ENCODE measurements around the gene NCOR1. TPM values are rescaled to one million over a fixed set of nuclear protein-coding genes. Genes with fewer than 3 reads are reported as not detected.
"Not testable (repeated sequence)": the region's sequence is repeated elsewhere in the genome, so short reads cannot be mapped to it uniquely, and the experiment has no call there.

NCOR1 gene
- total RNA-seq, 1 donor from 2014 or later = 108 TPM

DNA sequence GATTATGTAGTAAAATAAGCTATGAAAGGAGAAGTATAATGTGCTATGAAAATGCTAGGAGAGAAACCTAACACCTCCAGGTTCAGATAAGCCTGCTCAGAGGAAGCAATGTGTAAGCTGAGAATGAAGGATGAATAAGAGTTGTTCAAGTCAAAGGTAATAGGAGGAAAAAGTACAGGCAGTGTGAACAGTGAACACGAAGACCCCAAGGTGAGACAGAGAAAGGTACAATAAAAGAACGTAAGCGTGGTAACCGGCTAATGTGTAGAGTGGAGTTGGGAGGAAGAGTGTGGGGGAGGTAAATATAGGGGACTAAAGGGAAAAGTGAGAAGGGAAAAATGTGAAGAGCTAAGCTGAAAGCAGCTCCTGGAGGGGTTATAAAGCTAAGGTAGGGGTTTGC is 141.5 kb downstream of the NCOR1 start:
- H3K9me3 Mint-ChIP-seq (ENCODE audit: low read depth) = no peaks in the 10 kb centered on the region
- no peaks in the 10 kb centered on the region for H3K27me3 Mint-ChIP-seq (ENCODE audit: low read depth)
- H3K4me1 Mint-ChIP-seq (ENCODE audit: low read depth) = no peaks in the 10 kb centered on the region
- TF ChIP-seq, protein P1, sequence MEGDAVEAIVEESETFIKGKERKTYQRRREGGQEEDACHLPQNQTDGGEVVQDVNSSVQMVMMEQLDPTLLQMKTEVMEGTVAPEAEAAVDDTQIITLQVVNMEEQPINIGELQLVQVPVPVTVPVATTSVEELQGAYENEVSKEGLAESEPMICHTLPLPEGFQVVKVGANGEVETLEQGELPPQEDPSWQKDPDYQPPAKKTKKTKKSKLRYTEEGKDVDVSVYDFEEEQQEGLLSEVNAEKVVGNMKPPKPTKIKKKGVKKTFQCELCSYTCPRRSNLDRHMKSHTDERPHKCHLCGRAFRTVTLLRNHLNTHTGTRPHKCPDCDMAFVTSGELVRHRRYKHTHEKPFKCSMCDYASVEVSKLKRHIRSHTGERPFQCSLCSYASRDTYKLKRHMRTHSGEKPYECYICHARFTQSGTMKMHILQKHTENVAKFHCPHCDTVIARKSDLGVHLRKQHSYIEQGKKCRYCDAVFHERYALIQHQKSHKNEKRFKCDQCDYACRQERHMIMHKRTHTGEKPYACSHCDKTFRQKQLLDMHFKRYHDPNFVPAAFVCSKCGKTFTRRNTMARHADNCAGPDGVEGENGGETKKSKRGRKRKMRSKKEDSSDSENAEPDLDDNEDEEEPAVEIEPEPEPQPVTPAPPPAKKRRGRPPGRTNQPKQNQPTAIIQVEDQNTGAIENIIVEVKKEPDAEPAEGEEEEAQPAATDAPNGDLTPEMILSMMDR (IDR thresholded peaks at IDR 0.05) = no peak
- H3K4me3 Mint-ChIP-seq (ENCODE audit: unreplicated experiment) = no peak overlapping the region
- peak overlapping the region; percentile 14 for H3K27ac Mint-ChIP-seq (ENCODE audit: unreplicated experiment)
- H3K36me3 Mint-ChIP-seq (ENCODE audit: low read depth) = peaks cover 47% of the 10 kb centered on the region
- no peak for DNase-seq (ENCODE audit: low spot score)

DNA sequence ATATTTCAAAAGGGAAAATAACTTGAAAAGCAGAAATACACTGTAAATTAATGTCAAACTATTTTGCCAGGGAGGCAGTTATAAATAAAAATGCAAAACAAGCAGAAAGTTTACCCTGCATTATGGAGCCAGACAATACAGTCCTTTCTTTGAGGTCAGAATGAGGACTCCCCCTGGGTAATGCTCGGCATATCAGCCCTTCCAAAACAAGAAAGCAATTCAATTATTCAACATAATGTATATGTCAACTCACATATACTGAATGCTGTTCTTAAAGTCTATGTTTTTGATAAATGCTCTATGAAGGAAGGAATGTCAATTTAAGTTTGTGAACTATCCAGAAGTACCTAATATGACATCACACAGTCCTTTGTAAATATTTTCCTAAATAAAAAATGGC is 143.3 kb downstream of the NCOR1 start:
- DNase-seq (ENCODE audit: low spot score) = no peak
- Mint-ChIP-seq H3K27me3 (ENCODE audit: low read depth) (no peaks in the 10 kb centered on the region), H3K9me3 (ENCODE audit: low read depth) (no peaks in the 10 kb centered on the region), H3K27ac (ENCODE audit: unreplicated experiment) (no peak overlapping the region), H3K4me1 (ENCODE audit: low read depth) (no peaks in the 10 kb centered on the region), H3K4me3 (ENCODE audit: unreplicated experiment) (no peak overlapping the region), H3K36me3 (ENCODE audit: low read depth) (peaks cover 47% of the 10 kb centered on the region)
- TF ChIP-seq, protein P1 (IDR thresholded peaks at IDR 0.05) = no peak

DNA sequence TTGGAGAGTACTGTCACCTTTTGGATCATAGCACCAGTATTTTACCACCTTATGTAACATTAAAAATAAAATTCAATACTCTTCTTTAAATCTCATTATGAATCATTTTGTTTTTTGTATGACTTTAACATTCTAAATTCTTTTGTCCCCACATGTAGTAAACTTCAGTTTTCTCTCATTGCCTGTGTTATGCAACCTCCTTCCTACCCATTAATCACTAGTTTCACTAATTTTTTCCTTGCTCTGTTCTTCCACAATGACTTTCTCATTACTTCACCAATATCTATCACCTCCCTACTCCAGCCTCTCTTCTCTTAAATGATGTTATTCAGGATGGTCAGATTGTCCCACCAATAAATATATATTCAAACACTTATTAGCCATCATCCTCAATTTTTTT is 147.0 kb downstream of the NCOR1 start:
- Mint-ChIP-seq H3K36me3 (ENCODE audit: low read depth) (peaks cover 38% of the 10 kb centered on the region), H3K27me3 (ENCODE audit: low read depth) (no peaks in the 10 kb centered on the region), H3K4me3 (ENCODE audit: unreplicated experiment) (no peak overlapping the region), H3K4me1 (ENCODE audit: low read depth) (no peaks in the 10 kb centered on the region), H3K9me3 (ENCODE audit: low read depth) (no peaks in the 10 kb centered on the region), H3K27ac (ENCODE audit: unreplicated experiment) (no peak overlapping the region)
- TF ChIP-seq, protein P1 (IDR thresholded peaks at IDR 0.05) = no peak
- DNase-seq (ENCODE audit: low spot score) = no peak

DNA sequence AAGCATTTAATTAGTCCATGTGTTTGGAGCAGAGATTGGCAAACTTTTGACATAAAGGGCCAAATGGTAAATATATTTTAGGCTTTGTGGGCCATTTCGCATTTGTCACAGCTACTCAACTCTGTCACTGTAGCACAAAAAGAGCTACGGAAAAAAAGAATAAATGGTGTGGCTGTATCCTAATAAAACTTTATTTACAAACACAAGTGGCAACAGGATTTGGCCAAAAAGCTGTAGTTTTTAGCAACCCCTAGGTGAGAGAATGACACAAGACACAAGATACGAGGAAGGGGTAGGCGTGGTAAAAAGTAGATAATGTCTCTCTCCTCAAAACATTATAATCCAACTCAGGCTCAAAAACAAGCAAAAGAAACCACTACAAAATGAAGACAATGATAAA is 149.2 kb downstream of the NCOR1 start:
- Mint-ChIP-seq H3K9me3 (ENCODE audit: low read depth) (no peaks in the 10 kb centered on the region), H3K27me3 (ENCODE audit: low read depth) (no peaks in the 10 kb centered on the region), H3K4me1 (ENCODE audit: low read depth) (no peaks in the 10 kb centered on the region), H3K36me3 (ENCODE audit: low read depth) (peaks cover 48% of the 10 kb centered on the region), H3K27ac (ENCODE audit: unreplicated experiment) (no peak overlapping the region), H3K4me3 (ENCODE audit: unreplicated experiment) (no peak overlapping the region)
- TF ChIP-seq, protein P1 (IDR thresholded peaks at IDR 0.05) = no peak
- DNase-seq (ENCODE audit: low spot score) = no peak

DNA sequence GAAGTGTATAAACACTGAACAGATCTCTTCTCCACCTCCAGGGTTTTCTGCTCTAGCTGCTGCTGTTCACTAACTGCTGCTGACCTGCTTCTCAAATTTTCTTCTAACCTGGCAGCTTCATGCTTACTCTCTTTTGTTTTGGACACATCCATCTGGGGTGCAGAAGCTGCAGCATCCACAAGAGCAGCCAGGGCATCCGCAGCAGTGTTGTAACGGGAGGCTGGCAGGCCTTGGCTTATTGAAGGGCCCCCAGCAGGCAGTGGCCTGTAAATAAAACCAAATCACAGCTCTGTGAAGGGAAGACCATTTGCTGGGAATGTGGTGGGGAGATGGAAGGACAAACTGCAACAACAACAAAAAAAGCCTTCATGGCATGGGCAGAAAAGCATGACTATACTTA is 153.7 kb downstream of the NCOR1 start:
- Mint-ChIP-seq H3K4me1 (ENCODE audit: low read depth) (no peaks in the 10 kb centered on the region), H3K27ac (ENCODE audit: unreplicated experiment) (no peak overlapping the region), H3K36me3 (ENCODE audit: low read depth) (peaks cover 32% of the 10 kb centered on the region), H3K27me3 (ENCODE audit: low read depth) (no peaks in the 10 kb centered on the region), H3K9me3 (ENCODE audit: low read depth) (no peaks in the 10 kb centered on the region), H3K4me3 (ENCODE audit: unreplicated experiment) (no peak overlapping the region)
- no peak for DNase-seq (ENCODE audit: low spot score)
- TF ChIP-seq, protein P1 (IDR thresholded peaks at IDR 0.05) = no peak

DNA sequence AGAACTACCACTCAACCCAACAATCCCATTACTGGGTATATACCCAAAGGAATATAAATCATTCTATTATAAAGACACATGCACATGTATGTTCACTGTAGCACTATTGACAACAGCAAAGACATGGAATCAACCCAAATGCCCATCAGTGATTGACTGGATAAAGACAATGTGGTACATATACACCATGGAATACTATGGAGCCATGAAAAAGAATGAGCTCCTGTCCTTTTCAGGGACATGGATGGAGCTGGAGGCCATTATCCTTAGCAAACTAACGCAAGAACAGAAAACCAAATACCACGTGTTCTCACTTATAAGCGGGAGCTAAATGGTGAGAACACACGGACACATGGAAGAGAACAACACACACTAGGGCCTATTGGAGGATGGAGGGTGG is 160.2 kb downstream of the NCOR1 start:
- not testable (repeated sequence) for DNase-seq (ENCODE audit: low spot score); H3K4me3 Mint-ChIP-seq (ENCODE audit: unreplicated experiment); H3K9me3 Mint-ChIP-seq (ENCODE audit: low read depth); H3K27ac Mint-ChIP-seq (ENCODE audit: unreplicated experiment); H3K27me3 Mint-ChIP-seq (ENCODE audit: low read depth)
- Mint-ChIP-seq H3K36me3 (ENCODE audit: low read depth) (peaks cover 36% of the 10 kb centered on the region), H3K4me1 (ENCODE audit: low read depth) (peaks cover 11% of the 10 kb centered on the region)

Data from chondrocyte (in vitro differentiated cells).